Liver (tissue), 9 donors: ENCODE measurements around the gene CTU2. TPM values are rescaled to one million over a fixed set of nuclear protein-coding genes. Genes with fewer than 3 reads are reported as not detected.

ENCODE experiments used
- DNase-seq: peaks from one replicate; pipeline ENCODE4 v3.0.0-alpha.2; 2017; ENCODE audit warnings: low spot score
- H3K27ac ChIP-seq, 2 donors: one replicate each; pipeline ENCODE4 v1.7.0; 2013; ENCODE audit warnings: inconsistent platforms in 2 of 2, low read length in 2 of 2, control low read depth in 1 of 2, low read depth in 1 of 2, mild to moderate bottlenecking in 1 of 2
- H3K27me3 ChIP-seq, 4 donors: one replicate each; pipeline versions ENCODE4 v1.6.1 to v1.7.0; 2013; ENCODE audit warnings: low read length in 3 of 4, inconsistent platforms in 1 of 4, mild to moderate bottlenecking in 1 of 4, moderate library complexity in 1 of 4; ENCODE audit not compliant: control insufficient read depth in 4 of 4, insufficient read depth in 4 of 4
- H3K36me3 ChIP-seq, 4 donors: one replicate each; pipeline versions ENCODE4 v1.6.1 to v1.7.0; 2013; ENCODE audit warnings: low read length in 3 of 4, mild to moderate bottlenecking in 3 of 4, low read depth in 1 of 4, moderate library complexity in 1 of 4; ENCODE audit not compliant: control insufficient read depth in 4 of 4, insufficient read depth in 3 of 4
- H3K4me1 ChIP-seq, 4 donors: one replicate each; pipeline versions ENCODE4 v1.6.1 to v1.7.0; 2013; ENCODE audit warnings: low read length in 3 of 4, mild to moderate bottlenecking in 3 of 4, moderate library complexity in 1 of 4; ENCODE audit not compliant: control insufficient read depth in 4 of 4, insufficient read depth in 4 of 4
- H3K4me3 ChIP-seq, 3 donors: one replicate each; pipeline versions ENCODE4 v1.6.1 to v1.7.0; 2013; ENCODE audit warnings: low read length in 3 of 3, control low read depth in 1 of 3, low read depth in 1 of 3, mild to moderate bottlenecking in 1 of 3
- H3K9ac ChIP-seq, 2 donors: one replicate each; pipeline ENCODE4 v1.7.0; 2013; ENCODE audit warnings: low read length in 2 of 2, mild to moderate bottlenecking in 2 of 2, moderate library complexity in 2 of 2, control low read depth in 1 of 2, low read depth in 1 of 2
- H3K9me3 ChIP-seq, 4 donors: one replicate each; pipeline versions ENCODE4 v1.6.1 to v1.7.0; 2013; ENCODE audit warnings: low read length in 3 of 4; ENCODE audit not compliant: control insufficient read depth in 4 of 4
- ATF3 ChIP-seq: IDR thresholded peaks from 2 replicates; pipeline ENCODE4 v1.6.1; 2016; ENCODE audit warnings: antibody characterized with exemption
- CTCF ChIP-seq: fragments of 150-350 bp; IDR thresholded peaks from 2 replicates; pipeline ENCODE4 v1.5.1; 2017; ENCODE audit warnings: improper control_type of control experiment, low read depth, low read length; ENCODE audit not compliant: missing input control
- EGR1 ChIP-seq, 2 donors: IDR thresholded peaks; 2 replicates each; pipeline ENCODE4 v1.6.1; 2016 to 2018; ENCODE audit warnings: antibody characterized with exemption in 2 of 2, low read depth in 2 of 2
- FOXA1 ChIP-seq: IDR thresholded peaks from 2 replicates; pipeline ENCODE4 v1.6.1; 2016; ENCODE audit warnings: antibody characterized with exemption
- FOXA2 ChIP-seq: IDR thresholded peaks from 2 replicates; pipeline ENCODE4 v1.6.1; 2016; ENCODE audit warnings: antibody characterized with exemption
- HNF4A ChIP-seq, 2 donors: conservative IDR thresholded peaks; 2 replicates each; pipeline ENCODE4 v1.6.1; 2016; ENCODE audit warnings: antibody characterized with exemption in 2 of 2, mild to moderate bottlenecking in 2 of 2
- HNF4G ChIP-seq: IDR thresholded peaks from 2 replicates; pipeline ENCODE4 v1.6.1; 2016; ENCODE audit warnings: antibody characterized with exemption
- JUND ChIP-seq, 2 donors: IDR thresholded peaks; 2 replicates each; pipeline ENCODE4 v1.6.1; 2016; ENCODE audit warnings: antibody characterized with exemption in 2 of 2
- MAX ChIP-seq: IDR thresholded peaks from 2 replicates; pipeline ENCODE4 v1.6.1; 2016; ENCODE audit warnings: antibody characterized with exemption
- NR2F2 ChIP-seq: IDR thresholded peaks from 2 replicates; pipeline ENCODE4 v1.6.1; 2016; ENCODE audit warnings: antibody characterized with exemption
- RAD21 ChIP-seq, 2 donors: IDR thresholded peaks; 2 replicates each; pipeline ENCODE4 v1.6.1; 2016; ENCODE audit warnings: antibody characterized with exemption in 2 of 2, mild to moderate bottlenecking in 2 of 2
- REST ChIP-seq: IDR thresholded peaks from 2 replicates; pipeline ENCODE4 v1.6.1; 2016; ENCODE audit warnings: antibody characterized with exemption, mild to moderate bottlenecking
- SP1 ChIP-seq: IDR thresholded peaks from 2 replicates; pipeline ENCODE4 v1.6.1; 2018; ENCODE audit warnings: antibody characterized with exemption, mild to moderate bottlenecking
- TAF1 ChIP-seq: conservative IDR thresholded peaks from 2 replicates; pipeline ENCODE4 v1.6.1; 2016; ENCODE audit warnings: antibody characterized with exemption, mild to moderate bottlenecking
- YY1 ChIP-seq: IDR thresholded peaks from 2 replicates; pipeline ENCODE4 v1.6.1; 2016; ENCODE audit warnings: antibody characterized with exemption, mild to moderate bottlenecking
- ZBTB33 ChIP-seq: IDR thresholded peaks from 2 replicates; pipeline ENCODE4 v1.6.1; 2016; ENCODE audit warnings: antibody characterized with exemption
- WGBS: extraction: QIAGEN DNeasy Blood & Tissue Kit; methylation state at CpG from one replicate; pipeline ENCODE4 v1.1.7; 2013; 5-methylcytosine and 5-hydroxymethylcytosine counted together
- polyA plus RNA-seq, 2 donors: library from polyadenylated mRNA; stranded (reverse) in 1 of 2; unstranded in 1 of 2; fragments of 200-250 nt in 1 of 2; fragments of >200 nt in 1 of 2; fragmentation: Nextera tagmentation in 1 of 2; extraction: Ambion mirVana in 1 of 2; gene quantifications; one replicate each; pipeline versions ENCODE4 v1.2.1 to v1.2.3, GENCODE V29; 2013 to 2015
- total RNA-seq, 2 donors: library from RNA; depleted of rRNA; stranded (reverse); fragments of >200 nt; gene quantifications; one replicate each; pipeline ENCODE4 v1.2.3, GENCODE V29; 2014
- donor health status: healthy.
- donor health status: healthy.
- donor health status: healthy.
- donor health status: healthy.
- donor health status: healthy.

CTU2 gene
- total and polyA plus RNA-seq, 4 donors = 7.0 to 8.5 (median 7.4) TPM

DNA sequence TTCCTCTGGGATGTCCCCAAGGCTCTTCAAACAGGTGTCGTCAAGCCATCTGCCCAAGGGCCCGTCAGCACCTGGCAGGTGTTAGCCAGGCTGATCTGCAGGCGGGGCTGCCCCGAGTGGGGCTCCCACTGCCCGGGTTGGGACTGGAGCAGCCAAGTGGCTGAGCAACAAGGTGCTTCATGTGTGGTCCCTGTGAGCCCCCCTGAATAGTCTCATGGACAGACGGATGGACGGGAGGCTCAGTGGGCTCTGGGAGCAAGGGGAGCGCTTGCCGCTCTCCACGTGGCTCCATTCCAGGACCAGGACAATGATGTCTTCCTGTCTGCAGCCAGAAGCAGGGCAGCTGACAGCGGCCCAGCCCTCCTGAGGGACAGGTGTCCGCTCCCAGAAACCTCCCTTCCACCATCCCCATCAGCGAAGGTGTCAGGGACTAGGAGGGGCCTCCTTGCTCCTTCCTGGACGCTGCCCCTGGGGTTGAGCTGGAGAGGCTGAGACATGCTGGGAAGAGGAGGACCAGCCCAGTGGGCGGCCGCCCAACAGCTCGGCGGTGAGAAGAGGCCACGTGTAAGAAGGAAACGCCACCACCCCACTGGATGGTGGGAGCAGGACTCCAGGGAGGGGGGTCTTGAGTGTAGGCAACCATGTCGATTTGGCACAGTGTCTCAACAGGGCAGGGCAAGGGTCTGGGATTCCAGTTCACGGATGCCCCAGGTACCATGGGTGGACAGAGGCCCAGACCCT is 29.6 kb upstream of the CTU2 start:
- TF ChIP-seq HNF4G (no peak), SP1 (no peak), MAX (no peak), YY1 (no peak), REST (no peak), RAD21 (IDR thresholded peaks at IDR 0.05) (no peak), ZBTB33 (no peak), JUND (IDR thresholded peaks at IDR 0.05) (no peak), NR2F2 (no peak), FOXA1 (no peak)
- no peak for DNase-seq
- Histone ChIP-seq H3K4me3 (no peak overlapping the region), H3K9ac (no peak overlapping the region), H3K27ac (no peak overlapping the region), H3K36me3 (peaks cover 0 to 8% (median 0%) of the 10 kb centered on the region in 4 donors), H3K9me3 (no peaks in the 10 kb centered on the region), H3K4me1 (peaks cover 0 to 6% (median 0%) of the 10 kb centered on the region in 4 donors), H3K27me3 (no peaks in the 10 kb centered on the region)
- WGBS = 94% methylated on average over 22 of the region's 22 CpGs

DNA sequence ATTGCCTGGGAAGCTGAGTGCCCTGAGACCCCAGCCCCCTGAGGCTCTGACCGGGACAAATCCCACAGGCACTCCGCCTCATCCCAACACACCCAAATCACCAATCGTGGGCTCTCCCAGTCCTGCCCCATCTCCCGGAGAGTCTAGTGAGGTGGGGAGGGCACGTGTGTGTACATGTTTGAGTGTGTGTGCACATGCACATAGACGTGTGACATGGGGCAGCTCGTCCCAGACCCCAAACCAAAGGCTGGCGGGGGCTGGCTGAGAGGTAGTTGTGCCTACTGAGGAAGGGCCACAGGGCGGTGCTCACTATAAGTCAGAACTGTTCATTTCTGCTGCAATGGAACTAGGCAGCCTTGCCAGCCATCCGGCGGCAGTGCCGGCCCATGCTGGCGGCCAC is 28.6 kb upstream of the CTU2 start:
- 80% methylated on average over 13 of the region's 13 CpGs for WGBS

More for the DNA sequence above, 28.6 kb upstream of the CTU2 start:
- Histone ChIP-seq H3K4me3 (no peak overlapping the region), H3K9ac (no peak overlapping the region), H3K27me3 (no peaks in the 10 kb centered on the region), H3K9me3 (no peaks in the 10 kb centered on the region), H3K4me1 (peaks cover 0 to 8% (median 0%) of the 10 kb centered on the region in 4 donors), H3K27ac (no peak overlapping the region), H3K36me3 (peaks cover 0 to 8% (median 0%) of the 10 kb centered on the region in 4 donors)
- DNase-seq = no peak
- TF ChIP-seq FOXA1 = no peak
- no peak for TF ChIP-seq JUND (IDR thresholded peaks at IDR 0.05)
- TF ChIP-seq HNF4A (conservative IDR thresholded peaks at IDR 0.05) = no peak
- no peak for TF ChIP-seq ZBTB33
- no peak for TF ChIP-seq REST
- TF ChIP-seq SP1 = no peak
- TF ChIP-seq TAF1 = no peak
- TF ChIP-seq FOXA2 = no peak
- TF ChIP-seq ATF3 = no peak
- TF ChIP-seq EGR1 (IDR thresholded peaks at IDR 0.05; ENCODE audit: low read depth in 2 of 2) = no peak
- no peak for TF ChIP-seq HNF4G
- TF ChIP-seq YY1 = no peak
- no peak for TF ChIP-seq RAD21 (IDR thresholded peaks at IDR 0.05)
- no peak for TF ChIP-seq CTCF
